ENCODE measurements around the gene MBLAC2.

DNA sequence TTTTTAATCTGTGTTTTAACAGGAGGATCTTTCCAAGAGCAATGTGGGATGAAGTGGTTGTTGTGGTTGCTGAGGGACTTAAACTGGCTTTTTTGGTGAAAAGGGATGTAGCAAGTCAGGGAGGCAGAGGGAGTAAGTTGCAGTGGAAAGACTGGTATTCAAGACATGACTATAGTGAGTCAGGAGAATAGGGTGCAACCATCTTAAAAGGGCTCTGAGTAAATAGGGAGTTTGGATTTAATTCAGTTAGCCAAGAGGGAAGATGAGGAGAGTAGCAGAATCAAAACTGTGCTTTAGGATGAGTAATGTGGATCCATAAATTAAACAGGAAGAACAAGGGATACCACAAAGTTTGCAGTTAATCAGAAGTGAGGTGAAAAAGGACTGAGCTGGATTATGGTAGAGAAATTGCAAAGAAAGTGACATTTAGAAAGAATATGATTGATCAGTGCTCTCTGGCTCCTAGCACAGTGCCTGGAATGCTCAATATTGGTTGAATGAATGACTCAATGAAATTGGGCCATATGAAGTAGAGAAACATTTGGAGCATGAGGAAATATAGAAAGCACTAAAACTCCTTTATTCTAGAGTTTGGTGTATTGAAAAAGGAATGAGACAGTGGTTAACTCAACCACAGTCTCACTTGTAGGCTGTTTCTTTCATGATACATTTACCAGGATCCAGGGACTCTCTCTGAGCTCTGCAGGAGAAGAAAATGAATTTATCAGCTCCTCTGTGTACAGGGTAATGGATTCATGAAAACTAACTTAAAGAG is 5.2 kb upstream of the MBLAC2 start:
- TF ChIP-seq, protein P1, sequence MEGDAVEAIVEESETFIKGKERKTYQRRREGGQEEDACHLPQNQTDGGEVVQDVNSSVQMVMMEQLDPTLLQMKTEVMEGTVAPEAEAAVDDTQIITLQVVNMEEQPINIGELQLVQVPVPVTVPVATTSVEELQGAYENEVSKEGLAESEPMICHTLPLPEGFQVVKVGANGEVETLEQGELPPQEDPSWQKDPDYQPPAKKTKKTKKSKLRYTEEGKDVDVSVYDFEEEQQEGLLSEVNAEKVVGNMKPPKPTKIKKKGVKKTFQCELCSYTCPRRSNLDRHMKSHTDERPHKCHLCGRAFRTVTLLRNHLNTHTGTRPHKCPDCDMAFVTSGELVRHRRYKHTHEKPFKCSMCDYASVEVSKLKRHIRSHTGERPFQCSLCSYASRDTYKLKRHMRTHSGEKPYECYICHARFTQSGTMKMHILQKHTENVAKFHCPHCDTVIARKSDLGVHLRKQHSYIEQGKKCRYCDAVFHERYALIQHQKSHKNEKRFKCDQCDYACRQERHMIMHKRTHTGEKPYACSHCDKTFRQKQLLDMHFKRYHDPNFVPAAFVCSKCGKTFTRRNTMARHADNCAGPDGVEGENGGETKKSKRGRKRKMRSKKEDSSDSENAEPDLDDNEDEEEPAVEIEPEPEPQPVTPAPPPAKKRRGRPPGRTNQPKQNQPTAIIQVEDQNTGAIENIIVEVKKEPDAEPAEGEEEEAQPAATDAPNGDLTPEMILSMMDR (IDR thresholded peaks at IDR 0.05; ENCODE audit: low read depth, low read length, poor library complexity, severe bottlenecking) = no peak
- TF ChIP-seq EZH2phosphoT487 (IDR thresholded peaks at IDR 0.05; ENCODE audit: borderline replicate concordance, low read length) = no peak

Measured in DOHH2 (cell line).